Aorta (tissue), 5 donors: ENCODE data around the gene GCFC2. TPM values are rescaled to one million over a fixed set of nuclear protein-coding genes. Genes with fewer than 3 reads are reported as not detected.
A peak's percentile ranks its signal among the peaks of the same experiment; 100 is the strongest.

Experiments used
- ATAC-seq: fragments of 200-7000 bp; cut with Tn5 transposase; one replicate; pipeline ENCODE4 v1.9.1; 2022; ENCODE audit warnings: moderate library complexity; ENCODE audit not compliant: low FRiP score
- DNase-seq, 2 donors: peaks; one replicate each; pipeline ENCODE4 v3.0.0-alpha.2; 2020
- H3K27ac ChIP-seq, 2 donors: one replicate each; pipeline ENCODE4 v1.5.1; 2013; ENCODE audit warnings: low read length in 2 of 2, mild to moderate bottlenecking in 2 of 2, moderate library complexity in 2 of 2, control low read depth in 1 of 2, inconsistent platforms in 1 of 2, low read depth in 1 of 2
- H3K27me3 ChIP-seq, 2 donors: one replicate each; pipeline ENCODE4 v1.6.1; 2013; ENCODE audit warnings: control low read depth in 1 of 2, low read length in 1 of 2, mild to moderate bottlenecking in 1 of 2, moderate library complexity in 1 of 2; ENCODE audit not compliant: insufficient read depth in 2 of 2, control insufficient read depth in 1 of 2
- H3K36me3 ChIP-seq, 2 donors: one replicate each; pipeline ENCODE4 v1.6.1; 2013; ENCODE audit warnings: control low read depth in 1 of 2, low read length in 1 of 2, mild to moderate bottlenecking in 1 of 2; ENCODE audit not compliant: insufficient read depth in 2 of 2, control insufficient read depth in 1 of 2
- H3K4me1 ChIP-seq, 2 donors: one replicate each; pipeline ENCODE4 v1.6.1; 2013; ENCODE audit warnings: low read length in 2 of 2, control low read depth in 1 of 2, mild to moderate bottlenecking in 1 of 2, moderate library complexity in 1 of 2; ENCODE audit not compliant: insufficient read depth in 2 of 2, control insufficient read depth in 1 of 2
- H3K4me3 ChIP-seq, 2 donors: one replicate each; pipeline ENCODE4 v1.5.1; 2013; ENCODE audit warnings: low read length in 2 of 2, control low read depth in 1 of 2, mild to moderate bottlenecking in 1 of 2
- H3K9me3 ChIP-seq: one replicate; pipeline ENCODE4 v1.6.1; 2013; ENCODE audit warnings: mild to moderate bottlenecking, low read length; ENCODE audit not compliant: control insufficient read depth
- WGBS, 2 donors: extraction: QIAGEN DNeasy Blood & Tissue Kit; methylation state at CpG; one replicate each; pipeline ENCODE4 v1.1.7; 2013; 5-methylcytosine and 5-hydroxymethylcytosine counted together
- intact Hi-C, 2 donors: fragments of 100-400 bp; cut with DNase I; formaldehyde crosslinking; loops; one replicate each; pipeline versions ENCODE4 v1.14.2 to v1.15.0; 2022
- polyA plus RNA-seq, 2 donors: library from polyadenylated mRNA; stranded (reverse); fragments of 200-250 nt; gene quantifications; one replicate each; pipeline ENCODE4 v1.2.3, GENCODE V29; 2013
- total RNA-seq, 2 donors: library from RNA; stranded (reverse); fragmentation: NEBNext Ultra II Directional; extraction: Animal tissue kit (Norgen Biotek cat#: 25700); gene quantifications; one replicate each; pipeline ENCODE4 v1.2.1, GENCODE V29; 2021
- donor health status: healthy with polysubstance abuse.
- donor health status: Bipolar disorder and iron deficiency.
- donor health status: DM: no; HTN: no; CAD: no.
- donor health status: DM: no; HTN: no; CAD: no.
- donor health status: DM: yes; HTN: yes; CAD: no.

The GCFC2 gene
- total and polyA plus RNA-seq, 4 donors: 16.8 to 25.9 (median 21.1) TPM

DNA sequence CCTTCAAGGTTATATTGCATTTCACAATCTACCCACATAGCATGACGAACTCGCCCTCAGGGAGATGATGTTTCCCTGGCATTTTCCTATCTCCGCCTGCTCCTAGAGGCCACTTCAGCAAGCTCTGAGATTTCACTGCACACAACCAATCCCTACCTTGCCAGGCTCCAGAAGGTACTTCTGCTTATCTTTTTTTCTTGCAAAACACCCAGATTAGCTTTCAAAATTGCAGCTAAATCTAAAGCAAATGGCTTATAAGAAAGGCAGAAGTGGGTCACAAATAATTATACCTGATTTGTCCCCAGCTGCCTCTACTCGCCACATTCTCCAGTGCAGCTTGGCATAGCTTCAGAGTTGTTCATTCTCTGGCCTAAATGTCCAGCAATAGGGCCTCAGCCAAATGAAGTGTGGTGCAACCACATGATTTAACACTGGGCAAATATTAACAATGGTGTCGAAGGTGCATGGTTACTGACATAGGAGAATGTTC is 96.5 kb downstream of the GCFC2 start:
- no peak for DNase-seq
- WGBS, 2 donors: 85 to 87% methylated on average over 5 of the region's 5 CpGs
- Histone ChIP-seq H3K4me3 (no peak overlapping the region), H3K9me3 (no peaks in the 10 kb centered on the region), H3K36me3 (no peaks in the 10 kb centered on the region), H3K27me3 (no peaks in the 10 kb centered on the region), H3K4me1 (no peaks in the 10 kb centered on the region), H3K27ac (no peak overlapping the region)
- ATAC-seq: no peak
- intact Hi-C loops: no loop called here

DNA sequence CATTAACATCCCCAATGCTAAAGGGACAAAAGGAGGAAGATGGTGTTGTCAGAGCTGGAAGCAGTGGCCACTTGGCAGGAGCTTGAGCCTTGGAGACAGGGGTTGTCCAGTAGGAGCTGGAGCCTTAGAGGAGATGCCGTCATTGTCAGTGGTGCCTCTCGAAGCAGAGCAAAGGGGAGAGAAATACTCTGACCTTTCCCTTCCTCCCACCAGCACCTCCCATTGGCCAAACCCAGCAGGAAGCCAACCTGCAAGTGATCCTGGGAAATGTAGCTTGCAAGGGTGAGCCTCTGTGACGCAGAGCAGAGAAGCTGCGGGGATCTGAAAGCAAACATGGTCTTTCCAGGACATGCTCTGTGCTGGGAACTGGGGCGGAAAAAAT is 97.9 kb downstream of the GCFC2 start:
- ATAC-seq (peak; percentile 38), DNase-seq (no peak)
- WGBS, 2 donors: 69 to 78% methylated on average over 5 of the region's 5 CpGs
- Histone ChIP-seq H3K27ac (no peak overlapping the region), H3K36me3 (no peaks in the 10 kb centered on the region), H3K4me3 (no peak overlapping the region), H3K9me3 (no peaks in the 10 kb centered on the region), H3K27me3 (no peaks in the 10 kb centered on the region), H3K4me1 (no peaks in the 10 kb centered on the region)
- intact Hi-C loops: no loop called here

Other genes starting within 250 kb of the GCFC2 start
- gene EVA1A, start 150.0 kb downstream of the GCFC2 start, total RNA-seq: 1 to 10 TPM; 1.7 to 3.1 TPM
- gene EVA1A, start 150.0 kb downstream of the GCFC2 start, polyA plus RNA-seq: 1 to 10 TPM in 1 of 2 donors, under 1 TPM in 1; 0.82 to 6.0 TPM
- 10 to 100 TPM; 33.2 to 40.6 TPM for gene MRPL19, start 64.1 kb downstream of the GCFC2 start, total RNA-seq
- gene MRPL19, start 64.1 kb downstream of the GCFC2 start, polyA plus RNA-seq: 10 to 100 TPM; 15.7 to 19.4 TPM